ENCODE measurements around the gene SCRN2. TPM values are rescaled to one million over a fixed set of nuclear protein-coding genes. Genes with fewer than 3 reads are reported as not detected.

Gene SCRN2
- total and polyA plus RNA-seq, 2 donors (not counting 3 experiments of a cell fraction or from before 2014, with no cell fraction given) = 31.7 to 48.9 TPM

DNA sequence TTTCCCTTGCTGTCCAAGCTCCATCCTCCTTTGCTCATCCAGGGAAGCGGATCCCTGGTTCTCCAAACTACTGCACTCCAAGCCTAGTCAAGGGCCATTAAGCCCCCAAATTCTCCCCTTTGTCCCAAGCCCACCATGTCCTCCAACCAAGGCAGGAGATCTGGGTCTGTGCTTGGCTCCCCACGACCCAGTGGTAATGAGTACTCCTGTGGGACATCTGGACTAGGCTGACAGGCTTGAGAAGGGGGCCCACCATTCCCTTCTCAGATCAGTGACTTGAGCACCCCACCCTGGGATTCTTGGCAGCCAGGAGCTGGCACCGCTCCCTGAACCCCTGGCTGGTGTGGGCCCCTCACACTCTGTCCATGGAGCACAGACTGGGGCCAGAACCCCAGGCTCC is 36.6 kb downstream of the SCRN2 start:
- no peaks in the 10 kb centered on the region for H3K9me1 ChIP-seq (replicated peaks; ENCODE audit: control insufficient read depth, extremely low read depth, insufficient read depth, low read length)
- ChIA-PET POLR2A (no interaction called here), CTCF (interaction anchor here (0.6 to 0.8 kb wide), 2 partner anchors 17 to 30 kb away, joined by 3 read pairs; partner anchors contain the start of gene OSBPL7)
- H3K4me3 ChIP-seq (replicated peaks in 1 of 3; ENCODE audit: insufficient read depth in 1 of 3, low read depth in 1 of 3, low read length in 3 of 3) = no peak overlapping the region
- no peak overlapping the region for H3K27ac ChIP-seq (ENCODE audit: insufficient read depth, low read depth, low read length)
- H3K79me2 ChIP-seq (ENCODE audit: control insufficient read depth, insufficient read depth, low read length) = no peaks in the 10 kb centered on the region
- H3K27me3 ChIP-seq (ENCODE audit: control insufficient read depth in 2 of 2, insufficient read depth in 2 of 2, low read length in 2 of 2) = peaks cover 0 to 2% of the 10 kb centered on the region in 2 experiments
- intact Hi-C loops (cut with micrococcal nuclease) = loop anchor here (5.0 kb wide), 1 partner anchor 142 kb away; no protein-coding TSS in a partner anchor
- FAIRE-seq = no peak
- no peaks in the 10 kb centered on the region for H3K4me1 ChIP-seq (ENCODE audit: control insufficient read depth, extremely low read depth, insufficient read depth, low read length)
- DNase-seq (ENCODE audit: low read depth, low spot score) = no peak
- no peak overlapping the region for H3K4me2 ChIP-seq (ENCODE audit: insufficient read depth, low read length)
- BruUV-seq (replicated peaks) = no TSS peak
- TF ChIP-seq JUN (IDR thresholded peaks at IDR 0.05; ENCODE audit: borderline replicate concordance, insufficient read depth, insufficient read length, low read depth) (no peak), POLR2A (IDR thresholded peaks at IDR 0.05; ENCODE audit: low read depth, low read length) (no peak), MAX (IDR thresholded peaks at IDR 0.05; ENCODE audit: insufficient read depth, insufficient read length) (no peak), GATA2 (IDR thresholded peaks at IDR 0.05; ENCODE audit: insufficient read depth, insufficient read length, low read depth, low read length) (no peak), POLR2AphosphoS5 (IDR thresholded peaks at IDR 0.05; ENCODE audit: insufficient read depth, low read depth, low read length) (no peak), MYC (IDR thresholded peaks at IDR 0.05; ENCODE audit: low read depth, low read length) (no peak)
- H3K36me3 ChIP-seq (ENCODE audit: control insufficient read depth in 2 of 2, extremely low read depth in 1 of 2, insufficient read depth in 2 of 2, low read length in 2 of 2) = peaks cover 3 to 23% of the 10 kb centered on the region in 2 experiments
- no peak overlapping the region for H2AFZ ChIP-seq (ENCODE audit: low read depth, low read length)
- H3K9me3 ChIP-seq (replicated peaks; ENCODE audit: control insufficient read depth, insufficient read depth, low read length) = no peaks in the 10 kb centered on the region
- dilution Hi-C loops (cut with MboI; ENCODE audit: extremely low pct_ligation_motif_present, low sequenced_read_pairs) = no loop called here
- H3K9ac ChIP-seq (replicated peaks; ENCODE audit: extremely low read depth, insufficient read depth, low read length) = no peak overlapping the region
- H4K20me1 ChIP-seq (replicated peaks; ENCODE audit: control insufficient read depth, extremely low read depth, insufficient read depth, low read length) = no peaks in the 10 kb centered on the region

DNA sequence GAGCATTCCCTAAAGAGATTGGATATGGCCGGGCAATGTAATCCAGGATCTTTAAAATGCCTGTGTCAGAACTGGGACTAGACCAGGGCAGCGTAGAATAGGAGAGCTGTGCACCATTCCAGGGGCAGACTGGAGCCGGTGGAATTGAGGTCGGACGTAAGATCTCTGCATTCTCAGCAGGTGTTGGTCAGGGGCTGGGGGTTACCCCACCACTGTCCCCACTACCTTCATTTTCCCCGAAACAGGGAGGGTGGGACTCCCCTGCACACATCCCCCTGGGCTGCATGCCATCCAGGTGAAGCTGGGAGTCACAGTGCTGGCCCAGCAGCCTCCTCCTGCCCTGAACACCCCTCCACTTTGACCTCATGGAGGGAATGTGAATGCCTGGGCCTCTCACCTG is 37.3 kb downstream of the SCRN2 start:
- CTCF ChIA-PET = interaction anchor here (0.8 kb wide), 1 partner anchor 30 kb away, joined by 3 read pairs; no protein-coding TSS in a partner anchor
- FAIRE-seq (no peak), DNase-seq (ENCODE audit: low read depth, low spot score) (no peak)
- Histone ChIP-seq H3K9me1 (replicated peaks; ENCODE audit: control insufficient read depth, extremely low read depth, insufficient read depth, low read length) (no peaks in the 10 kb centered on the region), H3K4me1 (ENCODE audit: control insufficient read depth, extremely low read depth, insufficient read depth, low read length) (no peaks in the 10 kb centered on the region), H3K4me3 (replicated peaks in 1 of 3; ENCODE audit: insufficient read depth in 1 of 3, low read depth in 1 of 3, low read length in 3 of 3) (no peak overlapping the region), H3K9me3 (replicated peaks; ENCODE audit: control insufficient read depth, insufficient read depth, low read length) (no peaks in the 10 kb centered on the region), H2AFZ (ENCODE audit: low read depth, low read length) (no peak overlapping the region), H3K27me3 (ENCODE audit: control insufficient read depth in 2 of 2, insufficient read depth in 2 of 2, low read length in 2 of 2) (peaks cover 0 to 2% of the 10 kb centered on the region in 2 experiments), H4K20me1 (replicated peaks; ENCODE audit: control insufficient read depth, extremely low read depth, insufficient read depth, low read length) (no peaks in the 10 kb centered on the region), H3K4me2 (ENCODE audit: insufficient read depth, low read length) (no peak overlapping the region), H3K36me3 (ENCODE audit: control insufficient read depth in 2 of 2, extremely low read depth in 1 of 2, insufficient read depth in 2 of 2, low read length in 2 of 2) (peaks cover 0 to 17% of the 10 kb centered on the region in 2 experiments), H3K9ac (replicated peaks; ENCODE audit: extremely low read depth, insufficient read depth, low read length) (no peak overlapping the region), H3K79me2 (ENCODE audit: control insufficient read depth, insufficient read depth, low read length) (no peaks in the 10 kb centered on the region), H3K27ac (ENCODE audit: insufficient read depth, low read depth, low read length) (no peak overlapping the region)
- no TSS peak for BruUV-seq (replicated peaks)
- no peak for TF ChIP-seq GATA2 (IDR thresholded peaks at IDR 0.05; ENCODE audit: insufficient read depth, insufficient read length, low read depth, low read length)
- no peak for TF ChIP-seq FOS (IDR thresholded peaks at IDR 0.05; ENCODE audit: borderline replicate concordance, insufficient read depth, low read length)
- TF ChIP-seq CTCF (IDR thresholded peaks at IDR 0.05; ENCODE audit: extremely low read depth in 1 of 2, insufficient read depth in 1 of 2, low read depth in 1 of 2, low read length in 2 of 2) = no peak
- no peak for TF ChIP-seq MYC (IDR thresholded peaks at IDR 0.05; ENCODE audit: low read depth, low read length)
- TF ChIP-seq MAX (IDR thresholded peaks at IDR 0.05; ENCODE audit: insufficient read depth, insufficient read length) = no peak
- TF ChIP-seq JUN (IDR thresholded peaks at IDR 0.05; ENCODE audit: borderline replicate concordance, insufficient read depth, insufficient read length, low read depth) = no peak
- TF ChIP-seq POLR2AphosphoS5 (IDR thresholded peaks at IDR 0.05; ENCODE audit: insufficient read depth, low read depth, low read length) = no peak
- TF ChIP-seq POLR2A (IDR thresholded peaks at IDR 0.05; ENCODE audit: low read depth, low read length) = no peak
- TF ChIP-seq EZH2 (IDR thresholded peaks at IDR 0.05; ENCODE audit: borderline replicate concordance, low read depth, low read length, severe bottlenecking) = no peak
- POLR2A ChIA-PET = no interaction called here
- intact Hi-C loops (cut with micrococcal nuclease) (loop anchor here (5.0 kb wide), 1 partner anchor 141 kb away; no protein-coding TSS in a partner anchor), dilution Hi-C loops (cut with MboI; ENCODE audit: extremely low pct_ligation_motif_present, low sequenced_read_pairs) (no loop called here)

Measured in endothelial cell of umbilical vein (primary cell).